HEK293 (cell line): Measurements from ENCODE around the gene SLX9.

Experiments
- CTCF ChIA-PET: fragments of 350-600 bp; formaldehyde crosslinking; extraction: SDS; loops from one replicate; lab custom pipeline; 2021; ENCODE audit warnings: antibody characterized with exemption; lab: Yijun Ruan, JAX
- POLR2A ChIA-PET: fragments of 300-600 bp; formaldehyde crosslinking; extraction: SDS; loops from one replicate; lab custom pipeline; 2020; ENCODE audit warnings: antibody characterized with exemption, inconsistent platforms; lab: Yijun Ruan, JAX
- H3K27ac ChIP-seq: fragments of 200-500 bp; sonication (Bioruptor generic); 2 replicates; pipeline ENCODE4 v1.5.1; 2014; ENCODE audit warnings: low read depth, low read length, control low read depth, inconsistent platforms; ENCODE audit errors: extremely low read depth
- H3K36me3 ChIP-seq, 2 experiments: fragments of 200-500 bp in 1 of 2; sonication (Bioruptor generic) in 1 of 2; 1 replicate in 1 of 2; 2 replicates in 1 of 2; pipeline ENCODE4 v1.5.1; 2014 to 2017; ENCODE audit warnings: inconsistent platforms in 2 of 2, low read length in 2 of 2; ENCODE audit not compliant: control insufficient read depth in 2 of 2, insufficient read depth in 1 of 2
- H3K4me1 ChIP-seq: fragments of 200-500 bp; sonication (Bioruptor generic); 2 replicates; pipeline ENCODE4 v1.5.1; 2014; ENCODE audit warnings: mild to moderate bottlenecking, low read length, inconsistent platforms; ENCODE audit not compliant: control insufficient read depth, insufficient read depth
- H3K4me3 ChIP-seq: 2 replicates; pipeline ENCODE4 v1.5.1; 2011; ENCODE audit warnings: low read depth, mild to moderate bottlenecking, control low read depth, low read length, moderate library complexity
- H3K9me3 ChIP-seq: fragments of 200-500 bp; sonication (Bioruptor generic); 2 replicates; pipeline ENCODE4 v1.5.1; 2014; ENCODE audit warnings: low read depth, low read length, inconsistent platforms; ENCODE audit not compliant: control insufficient read depth, insufficient read depth
- GLI4 ChIP-seq: fragments of 450-650 bp; formaldehyde crosslinking; IDR thresholded peaks from 2 replicates; pipeline ENCODE4 v1.5.1; 2016; ENCODE audit warnings: missing biosample characterization, missing genetic modification characterization
- INSM2 ChIP-seq: fragments of 450-650 bp; formaldehyde crosslinking; IDR thresholded peaks from 2 replicates; pipeline ENCODE4 v1.5.1; 2016; ENCODE audit warnings: missing biosample characterization, missing genetic modification characterization
- KLF7 ChIP-seq: fragments of 450-650 bp; formaldehyde crosslinking; IDR thresholded peaks from 2 replicates; pipeline ENCODE4 v1.5.1; 2016; ENCODE audit warnings: missing biosample characterization, missing genetic modification characterization, borderline replicate concordance
- RBAK ChIP-seq: fragments of 450-650 bp; formaldehyde crosslinking; IDR thresholded peaks from 2 replicates; pipeline ENCODE4 v1.5.1; 2016; ENCODE audit warnings: missing biosample characterization, missing genetic modification characterization
- REST ChIP-seq: fragments of 450-650 bp; formaldehyde crosslinking; IDR thresholded peaks from 2 replicates; pipeline ENCODE4 v1.5.1; 2016; ENCODE audit warnings: missing biosample characterization, missing genetic modification characterization
- ZFHX2 ChIP-seq: fragments of 450-650 bp; formaldehyde crosslinking; conservative IDR thresholded peaks from 2 replicates; pipeline ENCODE4 v1.5.1; 2016; ENCODE audit warnings: missing biosample characterization, missing genetic modification characterization
- ZNF112 ChIP-seq: fragments of 450-650 bp; formaldehyde crosslinking; IDR thresholded peaks from 2 replicates; pipeline ENCODE4 v1.5.0; 2017; ENCODE audit warnings: missing biosample characterization, missing genetic modification characterization
- ZNF23 ChIP-seq: fragments of 450-650 bp; formaldehyde crosslinking; IDR thresholded peaks from 2 replicates; pipeline ENCODE4 v1.5.1; 2016; ENCODE audit warnings: missing biosample characterization, missing genetic modification characterization, borderline replicate concordance
- ZNF26 ChIP-seq: fragments of 450-650 bp; formaldehyde crosslinking; IDR thresholded peaks from 2 replicates; pipeline ENCODE4 v1.5.1; 2016; ENCODE audit warnings: missing biosample characterization, missing genetic modification characterization
- ZNF274 ChIP-seq, 2 experiments: fragments of 200-500 bp in 1 of 2; fragments of 450-650 bp in 1 of 2; sonication (Bioruptor generic) in 1 of 2; formaldehyde crosslinking in 1 of 2; IDR thresholded peaks; 2 replicates each; pipeline versions ENCODE4 v1.5.1 to v1.6.1; 2014 to 2016; ENCODE audit warnings: borderline replicate concordance in 1 of 2, inconsistent platforms in 1 of 2, low read length in 1 of 2, missing biosample characterization in 1 of 2, missing genetic modification characterization in 1 of 2
- ZNF324 ChIP-seq: fragments of 450-650 bp; formaldehyde crosslinking; IDR thresholded peaks from 2 replicates; pipeline ENCODE4 v1.5.1; 2016; ENCODE audit warnings: missing biosample characterization, missing genetic modification characterization
- ZNF335 ChIP-seq: fragments of 450-650 bp; formaldehyde crosslinking; conservative IDR thresholded peaks from 2 replicates; pipeline ENCODE4 v1.5.1; 2016; ENCODE audit warnings: missing biosample characterization, missing genetic modification characterization
- ZNF341 ChIP-seq: fragments of 450-650 bp; formaldehyde crosslinking; IDR thresholded peaks from 2 replicates; pipeline ENCODE4; 2016; ENCODE audit warnings: low read depth, missing biosample characterization, missing genetic modification characterization
- ZNF473 ChIP-seq: fragments of 450-650 bp; formaldehyde crosslinking; IDR thresholded peaks from 2 replicates; pipeline ENCODE4 v1.5.1; 2017; ENCODE audit warnings: missing biosample characterization, missing genetic modification characterization
- ZNF530 ChIP-seq: fragments of 450-650 bp; formaldehyde crosslinking; IDR thresholded peaks from 2 replicates; pipeline ENCODE4 v1.5.1; 2016; ENCODE audit warnings: low read depth, missing biosample characterization, missing genetic modification characterization
- ZNF560 ChIP-seq: fragments of 450-650 bp; formaldehyde crosslinking; IDR thresholded peaks from 2 replicates; pipeline ENCODE4 v1.5.1; 2017; ENCODE audit warnings: missing biosample characterization, missing genetic modification characterization, borderline replicate concordance
- ZNF76 ChIP-seq: fragments of 450-650 bp; formaldehyde crosslinking; IDR thresholded peaks from 2 replicates; pipeline ENCODE4; 2016; ENCODE audit warnings: low read depth, missing biosample characterization, missing genetic modification characterization, borderline replicate concordance
- ZNF785 ChIP-seq: fragments of 450-650 bp; formaldehyde crosslinking; IDR thresholded peaks from 2 replicates; pipeline ENCODE4 v1.5.1; 2016; ENCODE audit warnings: missing biosample characterization, missing genetic modification characterization
- ZSCAN30 ChIP-seq: fragments of 450-650 bp; IDR thresholded peaks from 2 replicates; pipeline ENCODE4 v1.5.1; 2018; ENCODE audit warnings: missing biosample characterization, mild to moderate bottlenecking, missing genetic modification characterization, moderate library complexity
- ZSCAN4 ChIP-seq: fragments of 450-650 bp; formaldehyde crosslinking; IDR thresholded peaks from 2 replicates; pipeline ENCODE4 v1.5.1; 2017; ENCODE audit warnings: missing biosample characterization, missing genetic modification characterization

Gene SLX9

GRCh38 chr21:44918581-44919033 lies 21.2 kb upstream of the SLX9 start (continued):
- no peak for TF ChIP-seq ZSCAN30
- no peak for TF ChIP-seq REST (tag by site-specific recombination)
- TF ChIP-seq ZNF274 (IDR thresholded peaks at IDR 0.05; ENCODE audit: low read length) = no peak
- TF ChIP-seq ZNF274 (tag by site-specific recombination; IDR thresholded peaks at IDR 0.05; ENCODE audit: borderline replicate concordance) = no peak
- no peak for TF ChIP-seq ZNF530

GRCh38 chr21:44919111-44919912 lies 20.5 kb upstream of the SLX9 start:
- Histone ChIP-seq H3K27ac (no peak overlapping the region), H3K36me3 (no peaks in the 10 kb centered on the region), H3K9me3 (no peaks in the 10 kb centered on the region), H3K4me3 (no peak overlapping the region), H3K4me1 (no peaks in the 10 kb centered on the region)
- POLR2A ChIA-PET = no interaction called here
- TF ChIP-seq REST (tag by site-specific recombination) (no peak), ZNF76 (tag by site-specific recombination) (no peak), ZNF341 (tag by site-specific recombination) (no peak), KLF7 (tag by site-specific recombination) (no peak), ZFHX2 (tag by site-specific recombination) (no peak), GLI4 (tag by site-specific recombination) (no peak), ZNF112 (tag by site-specific recombination) (no peak), ZNF785 (no peak), INSM2 (no peak), ZNF473 (tag by site-specific recombination) (no peak), ZNF26 (tag by site-specific recombination) (no peak), ZSCAN4 (tag by site-specific recombination) (no peak), ZNF560 (tag by site-specific recombination) (no peak), ZNF23 (tag by site-specific recombination) (no peak), ZNF335 (tag by site-specific recombination) (no peak), RBAK (tag by site-specific recombination) (no peak), ZNF324 (no peak)
- CTCF ChIA-PET = interaction anchor here (0.6 to 0.8 kb wide), 4 partner anchors 8 to 826 kb away, joined by 3 read pairs; no protein-coding TSS in a partner anchor
